Cerebellar nuclear complex (tissue), 1 donor: ENCODE measurements around the gene OGDH.
"Not testable (repeated sequence)": the region's sequence is repeated elsewhere in the genome, so short reads cannot be mapped to it uniquely, and the experiment has no call there.

Experiments used
- DNase-seq, 2 experiments: peaks; one replicate each; lab custom pipeline; 2025; lab: John Stamatoyannopoulos, UW

Gene OGDH

GRCh38 chr7:44667190-44667589 is 60.8 kb downstream of the OGDH start:
- no peak for DNase-seq

GRCh38 chr7:44671069-44671468 is 64.6 kb downstream of the OGDH start:
- DNase-seq: no peak

- no peak for DNase-seq
These were observed 66.9 kb downstream of the OGDH start for GRCh38 chr7:44673324-44673723.

- DNase-seq: no peak
These were observed 67.3 kb downstream of the OGDH start for GRCh38 chr7:44673771-44674170.

GRCh38 chr7:44674381-44674780 is 68.0 kb downstream of the OGDH start:
- DNase-seq: no peak

GRCh38 chr7:44676776-44677175 is 70.3 kb downstream of the OGDH start:
- DNase-seq: no peak

- no peak for DNase-seq
These were observed 71.7 kb downstream of the OGDH start for GRCh38 chr7:44678101-44678470.

- DNase-seq: peak in 1 of 2 experiments; percentile 13
These were observed 72.2 kb downstream of the OGDH start for GRCh38 chr7:44678471-44679179.

- no peak for DNase-seq
These were observed 75.2 kb downstream of the OGDH start for GRCh38 chr7:44681645-44682044.

- no peak for DNase-seq
These were observed 79.3 kb downstream of the OGDH start for GRCh38 chr7:44685723-44686122.

GRCh38 chr7:44689427-44689826 is 83.0 kb downstream of the OGDH start:
- no peak for DNase-seq

GRCh38 chr7:44693641-44694313 is 87.3 kb downstream of the OGDH start:
- no peak for DNase-seq

GRCh38 chr7:44694326-44694725 is 87.9 kb downstream of the OGDH start:
- no peak for DNase-seq

GRCh38 chr7:44694766-44695165 is 88.3 kb downstream of the OGDH start:
- no peak for DNase-seq

GRCh38 chr7:44695756-44696155 is 89.3 kb downstream of the OGDH start:
- DNase-seq: no peak

GRCh38 chr7:44696728-44697127 is 90.3 kb downstream of the OGDH start:
- no peak for DNase-seq

- DNase-seq: no peak
These were observed 91.0 kb downstream of the OGDH start for GRCh38 chr7:44697136-44698045.

- no peak for DNase-seq
These were observed 91.7 kb downstream of the OGDH start for GRCh38 chr7:44698046-44698580.

- not testable (repeated sequence) for DNase-seq
These were observed 93.2 kb downstream of the OGDH start for GRCh38 chr7:44699598-44699997.

- no peak for DNase-seq
These were observed 93.9 kb downstream of the OGDH start for GRCh38 chr7:44700322-44700721.

- not testable (repeated sequence) for DNase-seq
These were observed 97.0 kb downstream of the OGDH start for GRCh38 chr7:44703391-44703790.

GRCh38 chr7:44703921-44704320 is 97.5 kb downstream of the OGDH start:
- DNase-seq: no peak
